Adrenal gland (tissue), 12 donors: ENCODE data around the gene DNAH2. TPM values are rescaled to one million over a fixed set of nuclear protein-coding genes. Genes with fewer than 3 reads are reported as not detected.

Experiments
- DNase-seq, 7 donors: peaks; one replicate each; pipeline ENCODE4 v3.0.0-alpha.2; 2019 to 2020
- H3K27ac ChIP-seq, 5 donors: fragments of 200-600 bp; sonication (generic) in 4 of 5; 1 replicate in 3 of 5; 2 replicates in 2 of 5; pipeline versions ENCODE4 v1.5.1 to v1.8.0; 2016 to 2020; ENCODE audit warnings: mild to moderate bottlenecking in 1 of 5
- H3K27me3 ChIP-seq: fragments of 200-600 bp; 2 replicates; pipeline ENCODE4 v1.8.0; 2021
- H3K36me3 ChIP-seq, 2 donors: fragments of 200-600 bp; replicated peaks in 1 of 2; 1 replicate in 1 of 2; 2 replicates in 1 of 2; pipeline versions ENCODE4 v1.5.1 to v1.8.0; 2018 to 2022
- H3K4me1 ChIP-seq, 2 donors: fragments of 200-600 bp; replicated peaks in 1 of 2; 1 replicate in 1 of 2; 2 replicates in 1 of 2; pipeline versions ENCODE4 v1.5.1 to v1.8.0; 2018 to 2021
- H3K4me3 ChIP-seq, 4 donors: fragments of 200-600 bp; sonication (generic) in 3 of 4; one replicate each; pipeline ENCODE4 v1.5.1; 2016 to 2018
- H3K9me3 ChIP-seq, 3 donors: fragments of 200-600 bp; sonication (generic) in 1 of 3; replicated peaks in 1 of 3; 1 replicate in 2 of 3; 2 replicates in 1 of 3; pipeline versions ENCODE4 v1.5.1 to v1.8.0; 2016 to 2021
- CTCF ChIP-seq, 6 experiments: fragments of 450-650 bp in 4 of 6; fragments of 200-600 bp in 2 of 6; sonication (generic) in 1 of 6; IDR thresholded peaks; 1 replicate in 5 of 6; 2 replicates in 1 of 6; pipeline versions ENCODE4 v1.5.1 to v1.8.0; 2016 to 2021; ENCODE audit warnings: antibody characterized with exemption in 6 of 6, mild to moderate bottlenecking in 2 of 6, moderate library complexity in 1 of 6
- POLR2A ChIP-seq, 2 donors: fragments of 450-650 bp; IDR thresholded peaks; one replicate each; pipeline ENCODE4 v1.6.1; 2017; ENCODE audit warnings: antibody characterized with exemption in 2 of 2, mild to moderate bottlenecking in 2 of 2, moderate library complexity in 1 of 2
- WGBS, 4 donors: extraction: QIAGEN DNeasy Blood & Tissue Kit in 2 of 4; methylation state at CpG; one replicate each; pipeline versions ENCODE4 v1.1.5 to v1.1.7; 2013 to 2017; 5-methylcytosine and 5-hydroxymethylcytosine counted together
- intact Hi-C, 2 donors: fragments of 100-400 bp; cut with DNase I; formaldehyde crosslinking; loops; one replicate each; pipeline versions ENCODE4 v1.14.1 to v1.15.0; 2022 to 2023
- polyA plus RNA-seq, 3 donors: library from polyadenylated mRNA; stranded (reverse); fragments of 200-250 nt in 2 of 3; fragments of 350-450 nt in 1 of 3; fragmentation: Illumina TruSeq in 1 of 3; extraction: RNeasy Lipid Tissue Mini Kit (QIAGEN cat#74804) in 1 of 3; gene quantifications; one replicate each; pipeline ENCODE4 v1.2.3, GENCODE V29; 2013 to 2014
- total RNA-seq, 9 donors: library from RNA; depleted of rRNA in 4 of 9; stranded (reverse); fragments of >200 nt in 4 of 9; fragments of 120-200 nt in 1 of 9; fragmentation: NEBNext Ultra II Directional in 1 of 9; extraction: Animal tissue kit (Norgen Biotek cat#: 25700) in 1 of 9; gene quantifications; one replicate each; pipeline versions ENCODE4 v1.1.0 to v1.2.4, GENCODE V29; 2013 to 2023
- donor health status: healthy with polysubstance abuse.
- donor health status: Bipolar disorder and iron deficiency.
- donor health status: DM: yes; HTN: yes; CAD: no.
- donor health status: DM: no; HTN: no; CAD: no.
- donor health status: DM: no; HTN: no; CAD: no.
- donor health status: DM: yes; HTN: yes; CAD: no.

The DNAH2 gene
- total and polyA plus RNA-seq, 12 donors, result 0.02 to 0.26 (median 0.07) TPM

- Histone ChIP-seq H3K36me3 (no peaks in the 10 kb centered on the region), H3K9me3 (no peaks in the 10 kb centered on the region), H3K4me3 (no peak overlapping the region), H3K4me1 (no peaks in the 10 kb centered on the region), H3K27me3 (no peaks in the 10 kb centered on the region), H3K27ac (no peak overlapping the region)
- intact Hi-C loops, result no loop called here
- no peak for DNase-seq
- TF ChIP-seq CTCF (IDR thresholded peaks at IDR 0.05) (no peak), POLR2A (IDR thresholded peaks at IDR 0.05) (no peak)
- 87 to 92% (median 89%) methylated on average over 5 of the region's 5 CpGs for WGBS, 4 donors
Observed at GRCh38 chr17:7790150-7790549, 72.6 kb downstream of the DNAH2 start.

GRCh38 chr17:7792611-7793010 lies 75.1 kb downstream of the DNAH2 start:
- no peak for DNase-seq
- Histone ChIP-seq H3K36me3 (no peaks in the 10 kb centered on the region), H3K9me3 (no peaks in the 10 kb centered on the region), H3K27me3 (no peaks in the 10 kb centered on the region), H3K4me1 (no peaks in the 10 kb centered on the region), H3K4me3 (no peak overlapping the region), H3K27ac (no peak overlapping the region)
- intact Hi-C loops, result no loop called here
- no peak for TF ChIP-seq POLR2A (IDR thresholded peaks at IDR 0.05)
- TF ChIP-seq CTCF (IDR thresholded peaks at IDR 0.05), result no peak
- WGBS, 4 donors, result 87 to 95% (median 89%) methylated on average over 17 of the region's 17 CpGs

- Histone ChIP-seq H3K9me3 (no peaks in the 10 kb centered on the region), H3K4me3 (no peak overlapping the region), H3K27me3 (no peaks in the 10 kb centered on the region), H3K4me1 (no peaks in the 10 kb centered on the region), H3K27ac (no peak overlapping the region), H3K36me3 (no peaks in the 10 kb centered on the region)
- intact Hi-C loops, result no loop called here
- no peak for DNase-seq
- WGBS, 4 donors, result 48 to 54% (median 50%) methylated on average over 17 to 19 of the region's 19 CpGs
- TF ChIP-seq CTCF (IDR thresholded peaks at IDR 0.05) (no peak), POLR2A (IDR thresholded peaks at IDR 0.05) (no peak)
Observed at GRCh38 chr17:7794075-7794663, 76.6 kb downstream of the DNAH2 start.

GRCh38 chr17:7797976-7798375 lies 80.4 kb downstream of the DNAH2 start:
- intact Hi-C loops, result no loop called here
- H3K27me3 ChIP-seq, result no peaks in the 10 kb centered on the region
- no peaks in the 10 kb centered on the region for H3K36me3 ChIP-seq
- no peak for TF ChIP-seq POLR2A (IDR thresholded peaks at IDR 0.05)
- no peak for TF ChIP-seq CTCF (IDR thresholded peaks at IDR 0.05)
- WGBS, 4 donors, result 85 to 89% (median 88%) methylated on average over 13 of the region's 13 CpGs
- no peaks in the 10 kb centered on the region for H3K9me3 ChIP-seq
- H3K27ac ChIP-seq, result no peak overlapping the region
- DNase-seq, result no peak
- no peak overlapping the region for H3K4me3 ChIP-seq
- H3K4me1 ChIP-seq, result no peaks in the 10 kb centered on the region
